ENCODE measurements around the gene AGO4. TPM values are rescaled to one million over a fixed set of nuclear protein-coding genes. Genes with fewer than 3 reads are reported as not detected.
A peak's percentile ranks its signal among the peaks of the same experiment; 100 is the strongest.
"Not testable (repeated sequence)": the region's sequence is repeated elsewhere in the genome, so short reads cannot be mapped to it uniquely, and the experiment has no call there.

The AGO4 gene
- total and polyA plus RNA-seq, 2 donors from 2014 or later = 3.3 to 12.2 TPM

DNA sequence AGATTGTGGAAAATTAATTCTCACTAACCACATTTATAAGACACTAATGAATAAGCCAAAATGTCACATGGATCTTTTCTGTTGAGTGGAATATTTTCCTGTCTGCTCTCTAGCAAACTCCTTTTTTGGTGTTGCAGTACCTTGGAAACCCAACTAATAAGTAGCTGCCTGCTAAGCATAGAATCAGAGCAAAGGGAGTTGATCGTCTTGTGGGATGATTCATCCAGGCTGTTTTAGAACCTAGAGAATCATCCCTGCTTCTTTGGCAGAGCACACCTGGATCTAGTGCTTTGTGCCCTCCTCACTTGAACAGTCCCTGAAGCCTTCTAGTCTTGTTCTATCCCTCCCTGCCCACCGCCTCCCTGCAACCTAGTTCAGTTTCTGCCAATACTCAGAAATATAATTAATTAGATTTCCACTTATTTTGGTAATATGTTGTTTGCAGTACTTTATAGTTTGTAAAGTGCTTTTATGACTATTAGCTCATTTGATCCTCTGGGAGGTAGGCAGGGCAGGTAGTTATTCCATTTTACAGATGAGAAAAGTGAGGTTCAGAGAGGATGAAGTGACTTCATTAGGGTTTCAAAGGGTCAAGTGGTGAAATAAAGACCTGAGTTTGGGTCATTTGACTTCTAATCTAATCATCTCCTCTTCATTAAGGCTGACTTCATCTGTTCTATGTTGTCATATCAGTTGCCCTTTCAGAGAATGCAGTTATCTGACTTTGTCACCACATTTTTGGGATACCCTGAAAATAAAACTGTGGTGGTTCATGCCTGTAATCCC is 2.5 kb downstream of the AGO4 start:
- Histone ChIP-seq H3K9ac (ENCODE audit: low read length in 3 of 3) (peak overlapping the region in 1 of 3 donors; percentile 1), H3K27ac (ENCODE audit: low read depth in 2 of 2, low read length in 2 of 2) (no peak overlapping the region), H3K4me1 (ENCODE audit: control insufficient read depth in 2 of 3, insufficient read depth in 2 of 3, low read depth in 1 of 3, low read length in 3 of 3) (peaks cover 0 to 12% (median 0%) of the 10 kb centered on the region in 3 donors), H3K36me3 (ENCODE audit: control insufficient read depth in 2 of 3, insufficient read depth in 3 of 3, low read length in 3 of 3) (no peaks in the 10 kb centered on the region), H3K27me3 (ENCODE audit: control insufficient read depth, insufficient read depth, low read length) (no peaks in the 10 kb centered on the region), H3K9me3 (ENCODE audit: control insufficient read depth in 2 of 3, insufficient read depth in 1 of 3, low read length in 3 of 3) (no peaks in the 10 kb centered on the region), H3K4me3 (ENCODE audit: low read length in 3 of 3) (no peak overlapping the region)
- intact Hi-C loops (cut with DNase I) = no loop called here
- no peak for DNase-seq
- no peak for TF ChIP-seq CTCF (IDR thresholded peaks at IDR 0.05; ENCODE audit: borderline replicate concordance, extremely low read depth, insufficient read depth)
- no peak for FAIRE-seq

DNA sequence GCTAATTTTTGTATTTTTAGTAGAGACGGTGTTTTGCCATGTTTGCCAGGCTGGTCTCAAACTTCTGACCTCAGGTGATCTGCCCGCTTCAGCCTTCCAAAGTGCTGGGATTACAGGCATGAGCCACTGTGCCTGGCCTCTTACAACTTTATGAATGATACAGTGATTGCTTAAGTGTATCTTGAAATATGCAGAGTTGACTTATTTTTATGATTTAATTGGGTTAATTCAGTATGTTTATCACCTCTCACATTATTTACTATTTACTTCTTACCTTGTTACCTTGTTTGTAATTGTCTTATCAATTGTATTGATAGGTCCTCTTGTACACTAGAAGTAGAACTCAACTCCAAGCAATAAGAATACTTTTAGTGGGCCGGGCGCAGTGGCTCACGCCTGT is 4.9 kb downstream of the AGO4 start:
- H3K9ac ChIP-seq (ENCODE audit: low read length in 3 of 3); DNase-seq; H3K9me3 ChIP-seq (ENCODE audit: control insufficient read depth in 2 of 3, insufficient read depth in 1 of 3, low read length in 3 of 3); H3K27me3 ChIP-seq (ENCODE audit: control insufficient read depth, insufficient read depth, low read length); intact Hi-C loops (cut with DNase I); H3K27ac ChIP-seq (ENCODE audit: low read depth in 2 of 2, low read length in 2 of 2); H3K4me3 ChIP-seq (ENCODE audit: low read length in 3 of 3); H3K36me3 ChIP-seq (ENCODE audit: control insufficient read depth in 2 of 3, insufficient read depth in 3 of 3, low read length in 3 of 3); FAIRE-seq: not testable (repeated sequence)
- H3K4me1 ChIP-seq (ENCODE audit: control insufficient read depth in 2 of 3, insufficient read depth in 2 of 3, low read depth in 1 of 3, low read length in 3 of 3) = peaks cover 0 to 11% (median 0%) of the 10 kb centered on the region in 3 donors

GRCh38 chr1:35825255-35825654 is 17.4 kb downstream of the AGO4 start:
- FAIRE-seq (no peak), DNase-seq (no peak)
- Histone ChIP-seq H3K9me3 (ENCODE audit: control insufficient read depth in 2 of 3, insufficient read depth in 1 of 3, low read length in 3 of 3) (no peaks in the 10 kb centered on the region), H3K27me3 (ENCODE audit: control insufficient read depth, insufficient read depth, low read length) (no peaks in the 10 kb centered on the region), H3K36me3 (ENCODE audit: control insufficient read depth in 2 of 3, insufficient read depth in 3 of 3, low read length in 3 of 3) (peaks cover 3 to 16% (median 4%) of the 10 kb centered on the region in 3 donors), H3K4me3 (ENCODE audit: low read length in 3 of 3) (no peak overlapping the region), H3K4me1 (ENCODE audit: control insufficient read depth in 2 of 3, insufficient read depth in 2 of 3, low read depth in 1 of 3, low read length in 3 of 3) (no peaks in the 10 kb centered on the region), H3K27ac (ENCODE audit: low read depth in 2 of 2, low read length in 2 of 2) (no peak overlapping the region), H3K9ac (ENCODE audit: low read length in 3 of 3) (no peak overlapping the region)
- intact Hi-C loops (cut with DNase I) = no loop called here
- TF ChIP-seq CTCF (IDR thresholded peaks at IDR 0.05; ENCODE audit: borderline replicate concordance, extremely low read depth, insufficient read depth) = no peak

DNA sequence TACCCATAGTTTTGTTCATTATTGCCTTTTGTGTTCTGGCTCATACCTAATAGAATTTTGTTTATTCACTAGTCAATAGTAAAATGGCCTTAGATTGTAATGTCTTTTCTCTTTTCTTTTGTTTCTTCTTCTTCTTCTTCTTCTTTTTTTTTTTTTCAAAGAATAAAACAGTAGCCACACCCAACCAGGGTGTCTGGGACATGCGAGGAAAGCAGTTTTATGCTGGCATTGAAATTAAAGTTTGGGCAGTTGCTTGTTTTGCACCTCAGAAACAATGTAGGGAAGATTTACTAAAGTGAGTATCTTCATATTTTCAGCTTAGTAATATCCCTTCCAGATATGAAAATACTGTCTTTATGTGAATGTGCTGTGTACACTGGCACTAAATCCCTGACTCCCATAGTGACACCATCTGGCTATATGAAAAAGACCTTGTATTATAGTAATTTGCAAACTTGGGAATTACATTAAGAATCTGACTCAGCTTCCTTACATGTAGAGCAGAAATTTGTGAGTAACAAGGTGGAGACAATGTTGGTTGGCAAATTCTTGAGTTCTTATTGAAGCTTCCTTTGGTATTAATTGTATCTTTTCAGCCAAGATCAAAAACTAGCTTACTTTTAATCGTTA is 24.6 kb downstream of the AGO4 start:
- FAIRE-seq (no peak), DNase-seq (no peak)
- no peak for TF ChIP-seq CTCF (IDR thresholded peaks at IDR 0.05; ENCODE audit: borderline replicate concordance, extremely low read depth, insufficient read depth)
- H3K36me3 ChIP-seq (ENCODE audit: control insufficient read depth in 2 of 3, insufficient read depth in 3 of 3, low read length in 3 of 3) = peaks cover 4 to 15% (median 14%) of the 10 kb centered on the region in 3 donors
- intact Hi-C loops (cut with DNase I) = no loop called here
- H3K4me3 ChIP-seq (ENCODE audit: low read length in 3 of 3) = no peak overlapping the region
- no peaks in the 10 kb centered on the region for H3K27me3 ChIP-seq (ENCODE audit: control insufficient read depth, insufficient read depth, low read length)
- H3K4me1 ChIP-seq (ENCODE audit: control insufficient read depth in 2 of 3, insufficient read depth in 2 of 3, low read depth in 1 of 3, low read length in 3 of 3) = no peaks in the 10 kb centered on the region
- H3K27ac ChIP-seq (ENCODE audit: low read depth in 2 of 2, low read length in 2 of 2) = no peak overlapping the region
- no peak overlapping the region for H3K9ac ChIP-seq (ENCODE audit: low read length in 3 of 3)
- H3K9me3 ChIP-seq (ENCODE audit: control insufficient read depth in 2 of 3, insufficient read depth in 1 of 3, low read length in 3 of 3) = no peaks in the 10 kb centered on the region

Data from kidney (tissue), 14 donors.